ENCODE measurements around the gene HOTAIR.

HOTAIR gene

GRCh38 chr12:53949631-53950436, 24.9 kb downstream of the HOTAIR start:
- no peak for DNase-seq (ENCODE audit: low read depth)
- TF ChIP-seq CTCF (conservative IDR thresholded peaks at IDR 0.05; ENCODE audit: low read depth, low read length), result no peak
- no peak overlapping the region for H3K4me3 ChIP-seq (ENCODE audit: low read depth, low read length)

- H3K4me3 ChIP-seq (ENCODE audit: low read depth, low read length), result no peak overlapping the region
- no peak for TF ChIP-seq CTCF (conservative IDR thresholded peaks at IDR 0.05; ENCODE audit: low read depth, low read length)
- DNase-seq (ENCODE audit: low read depth), result no peak
These were observed 25.8 kb downstream of the HOTAIR start for GRCh38 chr12:53948650-53949593.

- TF ChIP-seq CTCF (conservative IDR thresholded peaks at IDR 0.05; ENCODE audit: low read depth, low read length), result no peak
- H3K4me3 ChIP-seq (ENCODE audit: low read depth, low read length), result no peak overlapping the region
- DNase-seq (ENCODE audit: low read depth), result no peak
These were observed 27.0 kb downstream of the HOTAIR start for GRCh38 chr12:53947743-53948142.

- no peak overlapping the region for H3K4me3 ChIP-seq (ENCODE audit: low read depth, low read length)
- no peak for DNase-seq (ENCODE audit: low read depth)
- no peak for TF ChIP-seq CTCF (conservative IDR thresholded peaks at IDR 0.05; ENCODE audit: low read depth, low read length)
These were observed 29.6 kb downstream of the HOTAIR start for GRCh38 chr12:53944907-53945847.

GRCh38 chr12:53944209-53944608, 30.5 kb downstream of the HOTAIR start:
- DNase-seq (ENCODE audit: low read depth), result no peak
- no peak for TF ChIP-seq CTCF (conservative IDR thresholded peaks at IDR 0.05; ENCODE audit: low read depth, low read length)
- H3K4me3 ChIP-seq (ENCODE audit: low read depth, low read length), result no peak overlapping the region

GRCh38 chr12:53942467-53942997, 32.2 kb downstream of the HOTAIR start:
- TF ChIP-seq CTCF (conservative IDR thresholded peaks at IDR 0.05; ENCODE audit: low read depth, low read length), result no peak
- H3K4me3 ChIP-seq (ENCODE audit: low read depth, low read length), result no peak overlapping the region
- no peak for DNase-seq (ENCODE audit: low read depth)

Measured in choroid plexus epithelial cell (primary cell).